HepG2 (cell line): ENCODE results near the gene HOXA6. TPM values are rescaled to one million over a fixed set of nuclear protein-coding genes. Genes with fewer than 3 reads are reported as not detected.

ENCODE experiments used
- ATAC-seq: fragments of 200-7000 bp; cut with Tn5 transposase; 3 replicates; pipeline ENCODE4 v1.9.1; 2020; ENCODE audit warnings: mild to moderate bottlenecking, moderate library complexity
- BruUV-seq: library from RNA; stranded (reverse); fragments of 400-500 nt; replicated peaks from 2 replicates; lab custom pipeline; 2021; lab: Mats Ljungman, UMichigan
- CTCF ChIA-PET: fragments of 300-600 bp; formaldehyde crosslinking; extraction: SDS; loops from one replicate; lab custom pipeline; 2021; ENCODE audit warnings: low total read pairs, inconsistent platforms, low intra/inter-chr PET ratio; lab: Yijun Ruan, JAX
- POLR2A ChIA-PET: fragments of 350-600 bp; sonication (Branson Sonifier 250); formaldehyde crosslinking; loops from one replicate; lab custom pipeline; 2020; ENCODE audit warnings: antibody characterized with exemption, inconsistent platforms; lab: Yijun Ruan, JAX
- DNase-seq: peaks from one replicate; pipeline ENCODE4 v3.0.0-alpha.2; 2015; ENCODE audit warnings: low spot score
- FAIRE-seq: peaks from 3 replicates; lab custom pipeline; 2011; peaks lifted over from hg19 to GRCh38; lab: Jason Lieb, UNC
- H2AFZ ChIP-seq: one replicate; pipeline ENCODE4 v1.6.1; 2011; ENCODE audit warnings: low read length, inconsistent platforms
- H3K27ac ChIP-seq: fragments of 300-600 bp; 3 replicates; pipeline ENCODE4 v1.8.0; 2011; ENCODE audit warnings: mixed run types, mild to moderate bottlenecking, mixed read lengths, low read length, inconsistent platforms; ENCODE audit not compliant: insufficient read depth; ENCODE audit errors: extremely low read length
- H3K27me3 ChIP-seq, 2 experiments: fragments of 200-600 bp in 1 of 2; 2 replicates in 1 of 2; 3 replicates in 1 of 2; pipeline versions ENCODE4 v1.6.0 to v1.8.0; 2011; ENCODE audit warnings: low read length in 2 of 2, mild to moderate bottlenecking in 2 of 2, moderate library complexity in 2 of 2, inconsistent platforms in 1 of 2; ENCODE audit not compliant: insufficient read depth in 2 of 2, control insufficient read depth in 1 of 2
- H3K36me3 ChIP-seq, 2 experiments: fragments of 200-600 bp in 1 of 2; replicated peaks in 1 of 2; 2 replicates in 1 of 2; 3 replicates in 1 of 2; pipeline versions ENCODE4 v1.5.1 to v1.8.0; 2011; ENCODE audit warnings: low read length in 2 of 2, inconsistent platforms in 1 of 2; ENCODE audit not compliant: insufficient read depth in 2 of 2, control insufficient read depth in 1 of 2
- H3K4me1 ChIP-seq: 2 replicates; pipeline ENCODE4 v1.5.1; 2012; ENCODE audit warnings: low read length, inconsistent platforms; ENCODE audit not compliant: insufficient read depth
- H3K4me2 ChIP-seq: 2 replicates; pipeline ENCODE4 v1.6.0; 2011; ENCODE audit warnings: low read depth, low read length, inconsistent platforms
- H3K4me3 ChIP-seq, 3 experiments: fragments of 200-600 bp in 1 of 3; sonication (generic), shearing (Covaris generic) in 1 of 3; replicated peaks in 1 of 3; 2 replicates each; pipeline ENCODE4 v1.5.1; 2011 to 2016; ENCODE audit warnings: low read length in 3 of 3, inconsistent platforms in 2 of 3, low read depth in 2 of 3, mild to moderate bottlenecking in 2 of 3, control low read depth in 1 of 3, mixed read lengths in 1 of 3; ENCODE audit not compliant: insufficient read depth in 1 of 3
- H3K79me2 ChIP-seq: one replicate; pipeline ENCODE4 v1.6.1; 2011; ENCODE audit warnings: low read length, inconsistent platforms; ENCODE audit not compliant: insufficient read depth
- H3K9ac ChIP-seq: 2 replicates; pipeline ENCODE4 v1.6.0; 2011; ENCODE audit warnings: mild to moderate bottlenecking, low read depth, low read length, inconsistent platforms; ENCODE audit not compliant: insufficient read depth
- H3K9me3 ChIP-seq: 2 replicates; pipeline ENCODE4 v1.5.1; 2012; ENCODE audit warnings: mild to moderate bottlenecking, low read length
- H4K20me1 ChIP-seq: 2 replicates; pipeline ENCODE4 v1.6.0; 2011; ENCODE audit warnings: inconsistent platforms, mild to moderate bottlenecking, low read length, moderate library complexity; ENCODE audit not compliant: insufficient read depth
- CREM ChIP-seq, 2 experiments: sonication (generic) in 1 of 2; formaldehyde crosslinking in 1 of 2; IDR thresholded peaks; 2 replicates each; pipeline versions ENCODE4 v1.4.0 to v1.6.1; 2016 to 2020; ENCODE audit warnings: antibody characterized with exemption in 1 of 2, mild to moderate bottlenecking in 1 of 2, missing genetic modification reagents in 1 of 2
- FOXO1 ChIP-seq: sonication (generic); formaldehyde crosslinking; IDR thresholded peaks from 2 replicates; pipeline ENCODE4 v1.4.0; 2020; ENCODE audit warnings: missing genetic modification reagents
- GABPB1 ChIP-seq: IDR thresholded peaks from 2 replicates; pipeline ENCODE4 v1.6.1; 2016; ENCODE audit warnings: mild to moderate bottlenecking, missing genetic modification reagents, moderate library complexity, missing compliant biosample characterization
- HES4 ChIP-seq: sonication (generic); formaldehyde crosslinking; IDR thresholded peaks from 2 replicates; pipeline ENCODE4 v1.9.0; 2021; ENCODE audit warnings: mild to moderate bottlenecking, missing genetic modification reagents, borderline replicate concordance
- HNRNPH1 ChIP-seq: fragments of 200-400 bp; formaldehyde crosslinking; optimal IDR thresholded peaks from 2 replicates; pipeline ENCODE3; 2017; ENCODE audit warnings: mild to moderate bottlenecking, low read depth, low read length
- HNRNPLL ChIP-seq: fragments of 200-400 bp; formaldehyde crosslinking; IDR thresholded peaks from 2 replicates; pipeline ENCODE4 v1.6.1; 2017; ENCODE audit warnings: mild to moderate bottlenecking, low read depth, low read length; ENCODE audit not compliant: poor library complexity, severe bottlenecking
- KLF9 ChIP-seq: IDR thresholded peaks from 2 replicates; pipeline ENCODE4 v1.6.1; 2016; ENCODE audit warnings: low read depth
- MTERF4 ChIP-seq: sonication (generic); formaldehyde crosslinking; IDR thresholded peaks from 2 replicates; pipeline ENCODE4 v1.8.0; 2023; ENCODE audit warnings: mild to moderate bottlenecking, missing genetic modification reagents
- POLR2AphosphoS2 ChIP-seq: IDR thresholded peaks from 2 replicates; pipeline ENCODE4 v1.6.1; 2011; ENCODE audit warnings: low read depth, low read length, improper control_type of control experiment
- RORA ChIP-seq: sonication (generic); formaldehyde crosslinking; IDR thresholded peaks from 2 replicates; pipeline ENCODE4 v1.5.0; 2020; ENCODE audit warnings: mild to moderate bottlenecking, missing genetic modification reagents, moderate library complexity
- RXRB ChIP-seq: IDR thresholded peaks from 2 replicates; pipeline ENCODE4 v1.6.1; 2016; ENCODE audit warnings: borderline replicate concordance, missing genetic modification reagents, missing compliant biosample characterization
- SNAI1 ChIP-seq: sonication (generic); formaldehyde crosslinking; IDR thresholded peaks from 2 replicates; pipeline ENCODE4 v1.5.0; 2020; ENCODE audit warnings: mild to moderate bottlenecking, missing genetic modification reagents, borderline replicate concordance
- SP5 ChIP-seq: IDR thresholded peaks from 2 replicates; pipeline ENCODE4 v1.6.1; 2016; ENCODE audit warnings: low read depth, borderline replicate concordance
- TMF1 ChIP-seq: sonication (generic); formaldehyde crosslinking; IDR thresholded peaks from 2 replicates; pipeline ENCODE4 v1.8.1; 2022; ENCODE audit warnings: low read depth, missing genetic modification reagents
- XRCC5 ChIP-seq: fragments of 200-400 bp; formaldehyde crosslinking; optimal IDR thresholded peaks from 2 replicates; pipeline ENCODE3; 2017; ENCODE audit warnings: mild to moderate bottlenecking, low read length
- ZBED4 ChIP-seq: sonication (generic); formaldehyde crosslinking; IDR thresholded peaks from 2 replicates; pipeline ENCODE4 v1.4.0; 2020; ENCODE audit warnings: missing genetic modification reagents, borderline replicate concordance
- ZNF10 ChIP-seq: sonication (generic); formaldehyde crosslinking; IDR thresholded peaks from 2 replicates; pipeline ENCODE4 v1.4.0; 2020; ENCODE audit warnings: mild to moderate bottlenecking, low read depth, missing genetic modification reagents, borderline replicate concordance
- ZNF317 ChIP-seq: sonication (generic); formaldehyde crosslinking; IDR thresholded peaks from 2 replicates; pipeline ENCODE4 v1.5.0; 2020; ENCODE audit warnings: mild to moderate bottlenecking, missing genetic modification reagents
- ZNF629 ChIP-seq: sonication (generic); formaldehyde crosslinking; conservative IDR thresholded peaks from 2 replicates; pipeline ENCODE4 v1.5.0; 2020; ENCODE audit warnings: missing genetic modification reagents
- ZNF678 ChIP-seq: sonication (generic); formaldehyde crosslinking; IDR thresholded peaks from 2 replicates; pipeline ENCODE4 v1.4.0; 2020; ENCODE audit warnings: mild to moderate bottlenecking, missing genetic modification reagents
- ZNF883 ChIP-seq: sonication (generic); formaldehyde crosslinking; IDR thresholded peaks from 2 replicates; pipeline ENCODE4 v1.5.1; 2020; ENCODE audit warnings: mild to moderate bottlenecking, missing genetic modification reagents; ENCODE audit errors: not compliant biosample characterization
- WGBS: methylation state at CpG from one replicate; pipeline ENCODE4 v1.1.6; 2017; ENCODE audit warnings: low lambda C conversion rate; 5-methylcytosine and 5-hydroxymethylcytosine counted together
- in situ Hi-C: cut with HindIII; loops from 2 replicates; pipeline ENCODE4 v1.10.0; 2017; ENCODE audit warnings: low pct_unique_long_range_greater_than_20kb; ENCODE audit not compliant: extremely low pct_ligation_motif_present
- intact Hi-C: fragments of 100-400 bp; cut with micrococcal nuclease; formaldehyde crosslinking; loops from one replicate; pipeline ENCODE4 v1.10.0; 2022; ENCODE audit not compliant: unreplicated experiment
- polyA plus RNA-seq, 8 experiments: library from polyadenylated mRNA; depleted of rRNA in 3 of 8; stranded (reverse) in 7 of 8; unstranded in 1 of 8; fragments of >200 nt; fragmentation: Illumina TruSeq in 4 of 8; extraction: Trizol in 4 of 8; gene quantifications; 2 replicates each; pipeline versions ENCODE4 v1.2.1 to v1.2.3, GENCODE V29; 2011 to 2016; ENCODE audit warnings: low read depth in 4 of 8, missing spikeins in 1 of 8, mixed read lengths in 1 of 8; ENCODE audit not compliant: insufficient read depth in 1 of 8
- total RNA-seq, 5 experiments: library from RNA; depleted of rRNA; stranded (reverse); fragments of >200 nt; fragmentation: Illumina TruSeq; extraction: Trizol; gene quantifications; 2 replicates each; pipeline ENCODE4 v1.2.3, GENCODE V29; 2016; ENCODE audit warnings: low read depth in 1 of 5

The HOXA6 gene
- total and polyA plus RNA-seq, 2 of the 13 experiments (the other 11 are each of a cell fraction or from before 2014, with no cell fraction given): 1.3 to 1.5 TPM

- ChIA-PET CTCF (no interaction called here), POLR2A (no interaction called here)
- Histone ChIP-seq H3K9me3 (no peaks in the 10 kb centered on the region), H4K20me1 (peaks cover 6% of the 10 kb centered on the region; the same call in 1 of the 2 replicates), H3K36me3 (no peaks in the 10 kb centered on the region), H3K27me3 (peaks cover 28 to 93% of the 10 kb centered on the region in 2 experiments), H3K4me3 (peak overlapping the region in 2 of 3 experiments; percentile 64 to 67; a peak in 2 of 6 replicates), H3K9ac (no peak overlapping the region), H2AFZ (no peak overlapping the region), H3K4me2 (peak overlapping the region; percentile 84), H3K79me2 (no peaks in the 10 kb centered on the region), H3K27ac (no peak overlapping the region), H3K4me1 (peaks cover 42% of the 10 kb centered on the region)
- 34% methylated on average over 14 of the region's 39 CpGs for WGBS
- intact Hi-C loops (no loop called here), in situ Hi-C loops (no loop called here)
- no TSS peak for BruUV-seq
- DNase-seq: no peak
- FAIRE-seq: no peak
- ATAC-seq: peak; percentile 16
- TF ChIP-seq POLR2AphosphoS2 (no peak), ZNF678 (CRISPR knock-in tag) (no peak), CREM (IDR thresholded peaks at IDR 0.05) (no peak), CREM (CRISPR knock-in tag; IDR thresholded peaks at IDR 0.05) (no peak), ZBED4 (CRISPR knock-in tag) (no peak), XRCC5 (peak; percentile 18), FOXO1 (CRISPR knock-in tag) (no peak), KLF9 (no peak), ZNF10 (CRISPR knock-in tag) (no peak), HNRNPLL (peak; percentile 8), ZNF629 (no peak), SP5 (CRISPR knock-in tag) (no peak), ZNF883 (no peak), RORA (no peak), RXRB (CRISPR knock-in tag) (no peak), MTERF4 (CRISPR knock-in tag) (no peak), HES4 (no peak), SNAI1 (CRISPR knock-in tag) (no peak), ZNF317 (no peak), HNRNPH1 (no peak), TMF1 (CRISPR knock-in tag) (no peak), GABPB1 (CRISPR knock-in tag) (no peak)
Measured at GRCh38 chr7:27182861-27183681, 35.5 kb upstream of the HOXA6 start.
